K562 (cell line): ENCODE measurements around the gene COQ10B. TPM values are rescaled to one million over a fixed set of nuclear protein-coding genes. Genes with fewer than 3 reads are reported as not detected.
A peak's percentile ranks its signal among the peaks of the same experiment; 100 is the strongest.

Experiments
- BCL6 ChIP-seq: fragments of 250-450 bp; sonication (Bioruptor Pico); IDR thresholded peaks from 2 replicates; pipeline ENCODE4 v1.4.0; 2020
- EHMT2 ChIP-seq: fragments of 450-650 bp; IDR thresholded peaks from 2 replicates; pipeline ENCODE4 v1.6.1; 2018; ENCODE audit warnings: antibody characterized with exemption
- ETS1 ChIP-seq: conservative IDR thresholded peaks from 2 replicates; pipeline ENCODE4 v1.6.1; 2011; ENCODE audit warnings: low read depth, mild to moderate bottlenecking, low read length; ENCODE audit not compliant: control insufficient read depth
- EWSR1 ChIP-seq: fragments of 450-650 bp; IDR thresholded peaks from 2 replicates; pipeline ENCODE4 v1.6.1; 2018; ENCODE audit warnings: borderline replicate concordance, mild to moderate bottlenecking, low read depth, moderate library complexity; ENCODE audit not compliant: partially characterized antibody
- GATAD2B ChIP-seq: fragments of 450-650 bp; IDR thresholded peaks from 2 replicates; pipeline ENCODE4 v1.6.1; 2017; ENCODE audit warnings: mild to moderate bottlenecking, borderline replicate concordance
- MECOM ChIP-seq: fragments of 250-450 bp; sonication (Bioruptor Pico); IDR thresholded peaks from 2 replicates; pipeline ENCODE4 v1.8.0; 2022; ENCODE audit warnings: inconsistent platforms
- NONO ChIP-seq, 2 experiments: fragments of 200-400 bp in 1 of 2; fragments of 450-650 bp in 1 of 2; formaldehyde crosslinking in 1 of 2; IDR thresholded peaks; 2 replicates each; pipeline ENCODE4 v1.6.1; 2017; ENCODE audit warnings: low read depth in 2 of 2, mild to moderate bottlenecking in 2 of 2, moderate library complexity in 2 of 2, low read length in 1 of 2
- RBFOX2 ChIP-seq: fragments of 200-400 bp; formaldehyde crosslinking; IDR thresholded peaks from 2 replicates; pipeline ENCODE4 v1.6.1; 2017; ENCODE audit warnings: low read depth, mild to moderate bottlenecking, low read length, moderate library complexity
- TAF1 ChIP-seq: IDR thresholded peaks from 2 replicates; pipeline ENCODE4 v1.6.1; 2011; ENCODE audit warnings: mild to moderate bottlenecking, low read length, moderate library complexity; ENCODE audit not compliant: insufficient read depth, control insufficient read depth, severe bottlenecking; ENCODE audit errors: extremely low read depth
- ZBTB17 ChIP-seq: fragments of 450-650 bp; formaldehyde crosslinking; IDR thresholded peaks from 2 replicates; pipeline ENCODE4 v1.4.0; 2020; ENCODE audit warnings: mild to moderate bottlenecking
- ZFP30 ChIP-seq: fragments of 250-450 bp; sonication (Bioruptor Pico); IDR thresholded peaks from 2 replicates; pipeline ENCODE4 v1.8.0; 2022; ENCODE audit warnings: moderate library complexity, mild to moderate bottlenecking, inconsistent platforms, borderline replicate concordance
- ZNF224 ChIP-seq: sonication (generic); formaldehyde crosslinking; IDR thresholded peaks from 2 replicates; pipeline ENCODE4 v1.8.0; 2022; ENCODE audit warnings: mild to moderate bottlenecking, missing genetic modification reagents
- ZNF232 ChIP-seq: sonication (generic); formaldehyde crosslinking; IDR thresholded peaks from 2 replicates; pipeline ENCODE4 v1.8.0; 2022; ENCODE audit warnings: mild to moderate bottlenecking, missing genetic modification reagents
- ZNF395 ChIP-seq: fragments of 200-800 bp; sonication (Bioruptor generic); IDR thresholded peaks from 2 replicates; pipeline ENCODE4 v1.6.1; 2017; ENCODE audit warnings: missing genetic modification characterization, missing compliant biosample characterization
- ZNF507 ChIP-seq: conservative IDR thresholded peaks from 2 replicates; pipeline ENCODE4 v1.6.1; 2017; ENCODE audit warnings: missing genetic modification characterization, missing compliant biosample characterization
- ZNF644 ChIP-seq: fragments of 200-800 bp; sonication (Bioruptor generic); IDR thresholded peaks from 2 replicates; pipeline ENCODE4 v1.6.1; 2016; ENCODE audit warnings: low read depth, missing genetic modification characterization, missing compliant biosample characterization
- ZSCAN32 ChIP-seq: fragments of 450-650 bp; formaldehyde crosslinking; IDR thresholded peaks from 2 replicates; pipeline ENCODE4 v1.4.0; 2020; ENCODE audit warnings: mild to moderate bottlenecking, moderate library complexity
- polyA plus RNA-seq, 8 experiments: library from polyadenylated mRNA; depleted of rRNA in 4 of 8; stranded (reverse) in 5 of 8; unstranded in 3 of 8; fragments of >200 nt; fragmentation: Nextera tagmentation in 2 of 8; fragmentation: Illumina TruSeq in 1 of 8; extraction: Ambion mirVana in 2 of 8; extraction: Trizol in 1 of 8; gene quantifications; 2 replicates each; pipeline versions ENCODE4 v1.2.1 to v1.2.3, GENCODE V29; 2011 to 2014; ENCODE audit warnings: inconsistent platforms in 1 of 8, missing spikeins in 1 of 8
- total RNA-seq, 7 experiments: library from RNA; depleted of rRNA in 6 of 7; stranded (reverse); fragments of >200 nt in 6 of 7; fragmentation: Illumina TruSeq in 2 of 7; extraction: Trizol in 2 of 7; gene quantifications; 2 replicates each; pipeline versions ENCODE4 v1.2.1 to v1.2.3, GENCODE V29; 2011 to 2021; ENCODE audit warnings: low replicate concordance in 1 of 7
- TF ChIP-seq, protein P1 (sequence below): fragments of 450-650 bp; IDR thresholded peaks from one replicate; pipeline ENCODE4 v1.6.1; 2018; ENCODE audit warnings: mild to moderate bottlenecking, moderate library complexity; ENCODE audit not compliant: partially characterized antibody
- TF ChIP-seq, protein P2 (sequence below): fragments of 250-450 bp; sonication (Bioruptor Pico); IDR thresholded peaks from 2 replicates; pipeline ENCODE4 v1.8.0; 2022; ENCODE audit warnings: moderate library complexity, mild to moderate bottlenecking, inconsistent platforms
- TF ChIP-seq, protein P3 (sequence below): fragments of 250-450 bp; sonication (Bioruptor Pico); IDR thresholded peaks from 2 replicates; pipeline ENCODE4 v1.5.1; 2021; ENCODE audit warnings: mild to moderate bottlenecking

COQ10B gene
- total and polyA plus RNA-seq, 9 of the 15 experiments (the other 6 are each of a cell fraction or from before 2014, with no cell fraction given) = 3.1 to 13.1 (median 7.7) TPM

GRCh38 chr2:197434541-197435513 lies 18.5 kb upstream of the COQ10B start, which contains the start of gene SF3B1 (continued):
- TF ChIP-seq ZFP30 (CRISPR knock-in tag) (no peak), BCL6 (0 out of 2 replicates have a peak, but pooled peaks have one; percentile 38), ETS1 (peak; percentile 45; the same call in 1 of the 2 replicates), ZSCAN32 (no peak), ZNF224 (CRISPR knock-in tag) (no peak), EHMT2 (no peak), MECOM (CRISPR knock-in tag) (no peak), TAF1 (peak; percentile 94), ZNF232 (CRISPR knock-in tag) (no peak), ZNF644 (tag) (no peak), ZNF507 (tag) (no peak), RBFOX2 (peak; percentile 92), EWSR1 (no peak), GATAD2B (no peak), ZBTB17 (no peak), ZNF395 (CRISPR knock-in tag) (peak; percentile 83), NONO (IDR thresholded peaks at IDR 0.05; ENCODE audit: low read depth in 2 of 2, low read length in 1 of 2) (no peak)
- TF ChIP-seq, protein P1, sequence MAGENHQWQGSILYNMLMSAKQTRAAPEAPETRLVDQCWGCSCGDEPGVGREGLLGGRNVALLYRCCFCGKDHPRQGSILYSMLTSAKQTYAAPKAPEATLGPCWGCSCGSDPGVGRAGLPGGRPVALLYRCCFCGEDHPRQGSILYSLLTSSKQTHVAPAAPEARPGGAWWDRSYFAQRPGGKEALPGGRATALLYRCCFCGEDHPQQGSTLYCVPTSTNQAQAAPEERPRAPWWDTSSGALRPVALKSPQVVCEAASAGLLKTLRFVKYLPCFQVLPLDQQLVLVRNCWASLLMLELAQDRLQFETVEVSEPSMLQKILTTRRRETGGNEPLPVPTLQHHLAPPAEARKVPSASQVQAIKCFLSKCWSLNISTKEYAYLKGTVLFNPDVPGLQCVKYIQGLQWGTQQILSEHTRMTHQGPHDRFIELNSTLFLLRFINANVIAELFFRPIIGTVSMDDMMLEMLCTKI = no peak
- TF ChIP-seq, protein P2, sequence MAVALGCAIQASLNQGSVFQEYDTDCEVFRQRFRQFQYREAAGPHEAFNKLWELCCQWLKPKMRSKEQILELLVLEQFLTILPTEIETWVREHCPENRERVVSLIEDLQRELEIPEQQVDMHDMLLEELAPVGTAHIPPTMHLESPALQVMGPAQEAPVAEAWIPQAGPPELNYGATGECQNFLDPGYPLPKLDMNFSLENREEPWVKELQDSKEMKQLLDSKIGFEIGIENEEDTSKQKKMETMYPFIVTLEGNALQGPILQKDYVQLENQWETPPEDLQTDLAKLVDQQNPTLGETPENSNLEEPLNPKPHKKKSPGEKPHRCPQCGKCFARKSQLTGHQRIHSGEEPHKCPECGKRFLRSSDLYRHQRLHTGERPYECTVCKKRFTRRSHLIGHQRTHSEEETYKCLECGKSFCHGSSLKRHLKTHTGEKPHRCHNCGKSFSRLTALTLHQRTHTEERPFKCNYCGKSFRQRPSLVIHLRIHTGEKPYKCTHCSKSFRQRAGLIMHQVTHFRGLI = no peak
- TF ChIP-seq, protein P3, sequence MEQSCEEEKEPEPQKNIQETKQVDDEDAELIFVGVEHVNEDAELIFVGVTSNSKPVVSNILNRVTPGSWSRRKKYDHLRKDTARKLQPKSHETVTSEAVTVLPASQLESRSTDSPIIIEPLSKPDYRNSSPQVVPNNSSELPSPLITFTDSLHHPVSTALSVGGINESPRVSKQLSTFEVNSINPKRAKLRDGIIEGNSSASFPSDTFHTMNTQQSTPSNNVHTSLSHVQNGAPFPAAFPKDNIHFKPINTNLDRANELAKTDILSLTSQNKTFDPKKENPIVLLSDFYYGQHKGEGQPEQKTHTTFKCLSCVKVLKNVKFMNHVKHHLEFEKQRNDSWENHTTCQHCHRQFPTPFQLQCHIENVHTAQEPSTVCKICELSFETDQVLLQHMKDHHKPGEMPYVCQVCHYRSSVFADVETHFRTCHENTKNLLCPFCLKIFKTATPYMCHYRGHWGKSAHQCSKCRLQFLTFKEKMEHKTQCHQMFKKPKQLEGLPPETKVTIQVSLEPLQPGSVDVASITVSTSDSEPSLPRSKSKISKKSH (CRISPR knock-in tag) = no peak
